Activated CD4-positive, alpha-beta T cell treated with anti-CD3 and anti-CD28 coated beads, Interleukin-2, amount 50 U/mL, for 16 hours (primary cell): ENCODE data around the gene COMMD9.

ENCODE experiments used
- DNase-seq: peaks from one replicate; pipeline ENCODE4 v3.0.0-alpha.2; 2020

The COMMD9 gene

DNA sequence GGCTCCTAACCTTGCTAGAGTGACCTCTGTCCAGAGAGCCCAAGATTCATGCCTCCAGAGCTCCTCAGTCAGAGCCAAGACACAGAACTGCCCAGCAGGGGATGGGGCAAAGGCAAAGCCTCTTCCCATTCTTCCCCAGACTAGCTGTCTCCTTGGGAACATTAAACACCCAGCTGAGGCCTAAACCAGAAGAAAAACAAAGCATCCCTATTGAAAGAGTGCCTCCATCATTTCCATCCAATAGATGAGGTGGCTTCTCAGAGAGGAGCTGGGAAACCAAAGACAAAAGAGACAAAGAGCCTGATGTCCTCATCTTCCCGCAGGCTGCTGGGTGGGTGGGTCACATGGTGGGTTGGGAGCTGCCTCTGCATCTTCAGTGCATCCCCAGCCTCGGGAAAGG, 37.4 kb downstream of the COMMD9 start:
- DNase-seq = no peak

DNA sequence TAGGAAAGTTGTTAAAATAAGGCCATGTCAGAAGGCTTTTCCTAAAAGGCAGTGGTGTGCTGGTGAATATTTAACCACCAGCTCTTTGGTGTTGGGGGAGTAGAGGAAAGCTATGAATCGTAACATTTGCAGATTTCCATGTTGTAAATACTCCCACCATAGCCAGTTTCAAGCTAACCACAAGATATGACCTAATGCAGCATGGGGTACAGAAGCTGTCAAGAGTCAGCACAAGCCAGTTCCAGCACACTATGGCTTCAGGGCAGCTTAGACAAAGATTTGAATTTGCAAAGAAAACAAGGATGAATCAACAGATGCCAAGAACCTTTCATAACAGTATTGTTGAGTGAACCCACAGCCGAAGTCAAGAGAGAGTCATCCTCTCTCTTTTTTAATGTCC, 40.0 kb downstream of the COMMD9 start:
- no peak for DNase-seq

DNA sequence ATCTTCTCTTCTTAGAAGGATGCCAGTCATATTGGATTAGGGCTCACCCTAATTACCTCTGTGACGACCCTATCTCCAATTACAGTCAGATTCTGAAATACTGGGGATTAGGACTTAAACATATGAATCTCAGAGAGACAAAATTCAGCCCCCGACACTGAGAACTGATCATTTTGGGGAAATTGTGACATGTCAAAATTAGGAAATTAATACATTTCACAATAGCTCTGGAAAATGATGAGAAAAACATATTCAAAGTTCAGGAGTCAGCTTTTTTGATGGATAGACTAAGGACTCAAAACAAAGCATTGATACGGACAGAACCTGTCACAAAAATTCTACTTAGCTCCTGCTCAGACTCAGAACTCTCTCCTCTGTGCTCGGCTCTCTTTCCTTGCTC, 40.8 kb downstream of the COMMD9 start:
- no peak for DNase-seq

DNA sequence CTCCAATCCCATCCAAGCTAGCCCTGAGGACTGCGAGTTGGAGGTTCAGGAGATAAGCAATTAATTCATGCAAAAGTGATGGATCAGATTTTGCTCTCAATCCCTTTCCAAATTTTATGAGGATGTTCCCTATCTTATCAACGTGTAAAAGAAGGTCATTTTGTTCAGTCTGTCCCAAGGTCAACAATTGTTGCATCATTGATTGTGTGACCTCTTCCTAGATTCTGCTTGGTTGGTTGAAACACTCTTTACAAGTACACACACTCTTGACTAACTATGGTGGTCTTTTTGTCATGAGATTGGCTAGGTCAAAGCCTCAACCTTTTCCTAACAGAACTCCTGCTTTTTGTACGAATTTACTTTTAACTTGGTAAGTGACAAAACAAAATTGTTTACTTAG, 41.7 kb downstream of the COMMD9 start:
- no peak for DNase-seq

DNA sequence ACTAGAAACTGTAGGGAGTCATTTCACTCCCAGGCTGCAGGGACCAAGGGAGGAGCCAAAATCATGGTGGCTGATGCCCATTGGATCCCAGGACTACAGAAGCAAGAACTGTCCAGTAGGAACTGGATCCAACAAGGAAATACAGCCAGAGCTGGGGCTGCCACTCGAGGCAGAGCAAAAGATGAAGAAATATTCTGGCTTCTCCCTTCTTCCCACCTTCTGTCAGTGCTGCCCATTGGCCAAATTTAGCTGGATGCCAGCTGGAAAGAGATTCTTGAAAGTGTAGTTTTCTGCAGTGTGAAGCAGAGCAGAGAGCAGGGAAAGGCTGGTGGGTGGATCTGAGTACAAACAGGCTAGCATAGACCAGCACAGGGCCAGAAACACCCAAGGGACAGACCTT, 45.6 kb downstream of the COMMD9 start:
- no peak for DNase-seq

DNA sequence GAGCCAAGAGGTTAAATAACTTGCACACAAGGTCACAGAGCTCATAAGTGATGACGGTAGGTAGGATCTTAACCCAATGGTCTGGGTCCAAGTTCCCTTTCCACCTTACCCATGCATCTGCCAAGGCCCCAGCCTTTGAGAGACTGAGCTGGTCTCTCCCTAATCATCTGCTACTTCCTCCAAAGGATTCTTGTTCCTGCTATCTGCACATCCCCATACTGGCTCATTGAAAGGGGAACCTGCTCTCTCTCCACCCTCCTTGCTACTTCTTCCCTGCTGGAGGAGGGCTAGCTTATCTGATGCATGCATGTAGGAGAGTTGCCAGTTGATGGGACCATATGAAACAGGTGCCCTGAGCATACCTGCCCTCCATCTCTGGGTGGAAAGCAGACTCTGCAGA, 47.7 kb downstream of the COMMD9 start:
- DNase-seq = no peak

DNA sequence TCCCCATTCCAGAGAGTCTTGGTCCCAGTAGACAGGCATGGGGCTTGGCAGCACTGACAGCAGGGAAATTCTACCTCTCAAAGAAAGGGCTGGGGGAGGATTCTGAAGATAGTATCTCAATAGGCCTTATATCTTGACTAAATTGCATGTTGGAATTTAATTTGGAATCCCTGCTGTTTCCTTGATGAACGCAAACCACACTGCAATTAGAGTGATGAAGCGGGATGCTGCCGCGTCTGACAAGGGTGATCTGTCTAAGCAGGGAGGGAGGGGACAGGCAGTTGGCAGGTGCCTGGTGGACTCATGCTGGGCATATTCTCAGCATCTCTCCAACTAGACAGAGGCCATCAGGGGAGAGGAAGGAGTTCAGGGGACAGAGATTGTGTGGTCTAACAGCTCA, 48.4 kb downstream of the COMMD9 start:
- DNase-seq = no peak

DNA sequence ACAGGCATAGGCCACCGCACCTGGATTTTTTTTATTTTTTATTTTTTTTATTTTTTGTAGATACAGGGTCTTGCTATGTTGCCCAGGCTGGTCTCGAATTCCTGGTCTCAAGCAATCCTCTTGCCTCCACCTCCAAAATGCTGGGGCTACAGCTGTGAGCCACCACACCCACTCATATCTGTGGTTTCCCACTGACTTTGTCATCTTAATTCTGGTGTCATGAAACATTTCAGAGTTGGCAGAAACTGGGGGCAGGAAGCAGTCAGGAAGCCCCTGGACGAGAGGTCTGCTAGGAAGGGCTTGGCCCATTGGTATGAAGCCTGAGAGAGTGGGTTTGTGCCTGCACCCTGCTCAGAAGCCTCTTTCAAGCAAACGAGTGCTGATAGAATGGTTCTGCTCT, 49.1 kb downstream of the COMMD9 start:
- no peak for DNase-seq

DNA sequence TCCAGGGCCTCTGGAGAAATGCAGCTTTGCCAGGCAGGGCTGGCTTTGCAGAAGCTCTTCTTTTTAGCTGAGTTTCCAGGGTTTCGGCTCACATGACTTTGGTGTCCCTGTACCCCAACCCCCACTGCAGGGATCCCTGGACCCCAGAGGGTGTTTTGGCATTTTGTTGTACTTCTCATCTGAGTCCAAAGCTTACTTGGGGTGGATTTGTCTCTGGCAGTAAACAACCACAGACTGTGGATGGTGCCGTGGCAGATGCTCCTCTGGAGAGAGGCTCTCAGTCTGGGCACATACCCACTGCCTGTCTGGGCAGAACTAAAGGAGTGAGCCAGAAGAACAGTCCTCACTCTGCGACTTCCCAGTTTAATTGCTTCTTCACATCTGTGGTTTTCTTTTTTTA, 49.6 kb downstream of the COMMD9 start:
- DNase-seq = no peak

DNA sequence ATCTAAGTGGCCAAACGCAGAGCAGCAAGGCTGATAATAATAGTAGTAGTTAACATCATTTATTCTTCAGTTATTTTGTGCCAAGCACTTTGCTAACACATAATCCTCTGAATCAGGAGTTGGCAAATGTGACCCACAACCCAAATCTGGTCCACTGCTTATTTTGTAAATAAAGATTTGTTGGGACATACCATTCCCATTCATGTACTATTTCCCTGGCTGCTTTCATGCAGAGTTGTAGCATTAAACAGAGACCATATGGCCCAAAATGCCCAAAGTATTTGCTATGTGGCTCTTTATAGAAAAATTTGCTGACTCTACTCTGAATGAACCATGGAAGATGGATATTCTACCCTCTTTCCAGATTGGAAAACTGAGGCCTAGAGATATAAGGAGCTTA, 50.3 kb downstream of the COMMD9 start:
- DNase-seq = no peak

DNA sequence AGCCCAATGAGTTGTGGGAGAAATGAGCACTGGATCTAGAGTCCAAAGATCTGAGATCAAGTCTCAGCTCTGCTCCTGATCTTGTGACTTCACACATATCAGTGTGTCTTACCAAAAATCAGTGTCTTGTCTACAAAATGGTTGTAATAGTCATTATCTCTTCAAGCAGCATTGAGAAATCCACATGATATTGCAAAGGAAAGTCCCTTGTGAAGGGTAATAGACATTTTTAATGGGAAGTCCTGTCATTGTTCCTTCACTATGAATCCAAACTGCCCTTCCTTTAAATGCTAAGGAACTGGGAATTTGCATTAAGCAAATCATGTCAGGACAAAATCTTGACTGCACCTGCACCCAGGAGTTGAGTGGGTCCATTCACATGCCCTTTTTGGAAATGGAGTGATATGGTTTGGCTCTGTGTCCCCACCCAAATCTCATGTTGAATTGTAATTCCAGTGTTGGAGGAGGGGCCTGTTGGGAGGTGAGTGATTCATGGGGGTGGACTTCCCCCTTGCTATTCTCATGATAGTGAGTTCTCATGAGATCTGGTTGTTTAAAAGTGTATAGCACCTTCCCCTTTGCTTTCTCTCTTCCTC, 51.1 kb downstream of the COMMD9 start:
- DNase-seq = no peak

DNA sequence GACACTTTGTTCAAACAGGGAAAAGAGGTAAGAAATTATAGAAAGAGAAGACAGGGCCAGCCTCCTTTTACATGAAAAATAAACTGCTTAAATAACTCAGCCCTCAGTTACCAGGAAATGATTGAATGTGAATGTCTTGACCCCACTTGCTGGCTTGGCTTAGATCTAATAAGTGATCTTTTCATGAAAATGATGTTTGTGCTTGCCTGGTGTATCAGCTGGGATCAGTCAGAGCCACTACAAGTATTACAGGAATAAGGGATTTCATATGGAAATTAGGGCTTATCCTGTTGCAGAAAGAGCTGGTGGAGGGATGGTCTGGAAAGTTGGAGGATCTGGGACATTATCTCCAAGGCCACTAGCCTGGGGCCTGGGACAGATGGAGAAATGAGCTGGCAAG, 51.8 kb downstream of the COMMD9 start:
- no peak for DNase-seq

DNA sequence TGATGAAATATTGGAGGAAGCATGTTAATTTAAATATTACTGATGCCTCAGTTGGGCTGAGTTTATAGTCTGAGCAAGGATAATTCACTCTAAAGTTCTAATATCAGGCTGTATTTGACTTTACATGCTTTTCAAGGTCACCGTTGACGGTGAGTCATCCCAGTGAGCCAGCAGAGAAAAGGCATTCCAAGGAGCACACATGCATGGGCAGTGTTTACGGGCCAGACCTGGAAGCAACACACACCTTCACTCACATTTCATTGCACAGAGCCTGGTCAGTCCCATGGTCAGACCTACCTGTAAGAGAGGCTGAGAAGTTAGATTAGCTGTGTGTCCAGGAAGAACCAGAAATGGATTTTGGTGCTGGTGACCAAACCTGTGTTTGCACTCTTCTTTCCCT, 53.5 kb downstream of the COMMD9 start:
- no peak for DNase-seq

DNA sequence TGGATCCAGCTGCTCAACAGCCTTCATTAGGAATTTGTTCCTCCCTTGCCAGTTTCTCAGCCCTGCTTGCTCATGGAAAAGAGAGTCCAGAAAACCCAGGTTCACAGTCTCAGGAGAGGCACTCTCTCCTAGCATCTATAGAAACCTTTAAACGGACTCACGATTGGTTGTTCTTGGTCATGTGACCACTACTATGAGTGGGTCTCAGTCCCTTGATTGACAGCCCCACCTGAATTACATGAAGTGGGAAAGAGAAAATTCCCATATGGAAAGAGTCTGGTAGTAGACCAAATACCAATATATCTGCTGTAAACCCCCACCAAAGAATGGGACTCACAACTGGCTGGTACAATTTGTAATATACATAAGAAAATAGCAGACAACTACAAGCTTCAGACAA, 54.4 kb downstream of the COMMD9 start:
- no peak for DNase-seq

DNA sequence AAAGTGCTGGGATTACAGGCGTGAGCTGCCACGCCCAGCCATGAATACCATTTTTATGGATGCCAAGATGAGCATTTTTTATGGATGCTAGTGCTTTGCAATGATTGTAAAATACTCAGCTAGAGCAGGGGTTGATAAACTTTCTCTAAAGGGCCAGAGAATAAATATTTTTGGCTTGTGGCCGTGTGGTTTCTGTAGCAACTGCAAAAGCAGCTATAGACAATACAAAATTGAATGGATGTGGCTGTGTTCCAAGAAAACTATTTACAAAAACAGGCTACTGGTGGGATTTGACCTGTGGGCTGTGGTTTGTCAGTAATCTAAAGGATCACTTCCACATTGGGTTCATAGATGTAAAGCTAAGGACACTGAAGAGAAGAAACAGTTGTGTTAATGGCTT, 56.0 kb downstream of the COMMD9 start:
- no peak for DNase-seq

DNA sequence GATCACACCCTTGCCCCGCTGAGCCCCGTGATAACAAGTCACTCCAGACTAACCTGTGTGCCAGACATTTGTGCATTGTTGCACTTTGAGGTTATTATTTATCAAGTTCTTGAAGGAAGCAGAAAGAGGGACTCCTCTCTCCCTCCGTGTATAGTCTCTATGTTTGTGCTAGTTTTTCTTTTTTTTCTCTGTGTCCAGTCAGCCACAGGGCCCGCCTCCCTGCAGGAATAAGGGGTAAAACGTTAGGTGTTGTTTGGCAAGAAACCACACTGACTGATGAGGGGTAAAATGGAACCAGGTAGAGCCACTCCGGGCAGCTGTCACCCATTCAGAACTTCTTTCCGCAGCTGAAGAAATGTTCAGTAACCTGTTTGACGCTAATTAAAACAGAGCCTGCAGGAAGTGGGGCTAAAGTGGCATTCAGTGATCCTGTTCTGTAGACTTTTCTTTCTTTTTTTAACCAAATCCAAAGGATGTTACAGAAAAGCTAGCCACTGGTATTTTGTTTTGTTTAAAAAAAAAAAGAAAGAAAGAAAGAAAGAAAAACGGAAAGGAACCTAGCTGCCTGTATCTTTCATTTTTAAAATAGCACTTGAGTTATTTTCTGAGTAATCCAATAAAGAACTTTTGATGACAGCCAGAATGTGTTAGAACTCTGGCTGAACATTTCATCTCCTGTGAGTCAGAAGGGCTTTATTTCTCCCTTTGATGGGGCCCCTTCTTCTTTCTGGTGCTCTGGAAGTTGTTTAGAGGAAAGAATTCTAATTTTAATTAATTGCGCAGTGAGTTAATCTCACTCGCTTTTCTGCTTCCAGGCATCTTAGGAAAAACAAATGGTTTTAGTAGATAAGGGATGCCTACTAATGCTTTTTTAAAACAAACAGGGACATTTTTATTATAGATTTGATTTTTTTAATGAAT, 58.2 kb downstream of the COMMD9 start:
- DNase-seq = no peak

DNA sequence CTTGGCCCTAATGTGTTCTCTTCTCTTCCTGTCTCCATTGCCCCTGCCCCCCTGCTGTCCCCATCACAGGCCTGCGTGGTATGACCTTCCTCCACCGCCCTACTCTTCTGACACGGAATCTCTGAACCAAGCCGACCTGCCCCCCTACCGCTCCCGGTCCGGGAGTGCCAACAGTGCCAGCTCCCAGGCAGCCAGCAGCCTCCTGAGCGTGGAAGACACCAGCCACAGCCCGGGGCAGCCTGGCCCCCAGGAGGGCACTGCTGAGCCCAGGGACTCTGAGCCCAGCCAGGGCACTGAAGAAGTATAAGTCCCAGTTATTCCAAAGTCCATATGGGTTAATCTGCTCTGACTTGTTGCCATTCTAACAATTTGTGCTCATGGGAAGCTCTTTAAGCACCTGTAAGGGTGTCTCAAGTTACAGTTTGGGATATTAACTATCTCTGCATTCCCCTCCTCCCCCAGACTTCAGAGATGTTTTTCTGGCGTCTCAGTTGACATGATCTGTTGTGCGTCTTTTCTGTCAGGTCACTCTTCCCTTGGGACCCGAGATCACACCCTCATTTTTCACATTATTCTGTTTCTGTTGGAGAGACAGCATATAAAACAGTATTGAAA, 60.0 kb downstream of the COMMD9 start:
- DNase-seq = no peak

DNA sequence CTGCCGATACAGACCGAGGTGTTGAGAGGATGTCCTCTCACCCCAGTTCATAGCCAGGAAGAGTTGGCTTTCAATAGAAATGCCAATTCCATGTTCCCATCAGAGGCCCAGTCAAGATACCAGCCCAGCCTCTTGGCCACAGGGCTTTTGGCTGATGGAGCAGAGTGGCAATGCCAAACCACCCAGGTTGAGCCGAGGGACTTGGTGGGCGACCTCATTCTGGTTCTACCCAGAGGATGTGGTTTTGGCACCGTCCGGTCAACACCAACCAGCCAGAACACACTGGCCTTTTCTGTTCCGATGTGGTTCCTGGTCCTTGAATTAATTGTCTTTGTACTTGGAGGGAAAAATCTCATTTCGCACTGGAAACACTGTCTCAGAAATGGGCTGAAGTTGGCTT, 60.5 kb downstream of the COMMD9 start:
- no peak for DNase-seq

DNA sequence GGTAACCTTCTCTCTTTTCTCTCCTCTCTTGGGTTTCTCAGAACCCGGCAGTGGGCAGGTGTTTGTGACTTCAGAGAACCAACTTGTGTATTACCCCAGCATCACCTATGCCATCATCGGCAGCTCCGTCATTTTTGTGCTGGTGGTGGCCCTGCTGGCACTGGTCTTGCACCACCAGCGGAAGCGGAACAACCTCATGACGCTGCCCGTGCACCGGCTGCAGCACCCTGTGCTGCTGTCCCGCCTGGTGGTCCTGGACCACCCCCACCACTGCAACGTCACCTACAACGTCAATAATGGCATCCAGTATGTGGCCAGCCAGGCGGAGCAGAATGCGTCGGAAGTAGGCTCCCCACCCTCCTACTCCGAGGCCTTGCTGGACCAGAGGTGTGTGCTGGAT, 62.2 kb downstream of the COMMD9 start:
- no peak for DNase-seq

DNA sequence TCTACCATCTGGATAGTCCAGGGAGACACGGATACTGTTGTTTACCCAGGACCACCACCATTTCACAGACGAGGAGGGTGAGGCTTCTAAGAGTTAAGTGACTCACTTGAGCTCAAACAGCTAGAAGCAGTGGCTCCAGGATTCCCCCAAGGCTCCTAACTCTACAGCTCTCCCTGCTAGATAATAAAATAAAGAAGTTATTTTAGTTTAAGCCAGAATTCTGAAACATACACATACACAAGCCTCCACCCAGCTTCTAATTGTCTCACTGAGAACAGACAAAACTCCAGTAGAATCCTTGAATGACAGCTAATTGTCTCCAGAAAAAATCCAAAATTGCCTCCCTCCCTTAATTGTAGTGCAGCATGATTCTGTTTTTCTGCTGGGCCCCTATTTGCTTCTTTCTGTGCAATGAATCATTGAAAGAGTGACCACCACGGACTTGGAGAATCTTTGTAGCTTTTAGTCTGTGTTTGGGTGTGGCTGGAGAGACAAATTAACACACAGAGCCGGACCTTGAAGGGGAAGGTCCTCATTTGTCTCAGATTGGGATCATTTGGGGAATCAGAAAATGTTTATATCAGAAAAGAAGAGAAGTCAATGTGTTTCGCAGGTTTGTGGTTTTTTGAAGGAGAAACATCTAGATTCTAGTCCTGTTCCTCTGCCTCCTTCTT, 64.9 kb downstream of the COMMD9 start:
- no peak for DNase-seq

DNA sequence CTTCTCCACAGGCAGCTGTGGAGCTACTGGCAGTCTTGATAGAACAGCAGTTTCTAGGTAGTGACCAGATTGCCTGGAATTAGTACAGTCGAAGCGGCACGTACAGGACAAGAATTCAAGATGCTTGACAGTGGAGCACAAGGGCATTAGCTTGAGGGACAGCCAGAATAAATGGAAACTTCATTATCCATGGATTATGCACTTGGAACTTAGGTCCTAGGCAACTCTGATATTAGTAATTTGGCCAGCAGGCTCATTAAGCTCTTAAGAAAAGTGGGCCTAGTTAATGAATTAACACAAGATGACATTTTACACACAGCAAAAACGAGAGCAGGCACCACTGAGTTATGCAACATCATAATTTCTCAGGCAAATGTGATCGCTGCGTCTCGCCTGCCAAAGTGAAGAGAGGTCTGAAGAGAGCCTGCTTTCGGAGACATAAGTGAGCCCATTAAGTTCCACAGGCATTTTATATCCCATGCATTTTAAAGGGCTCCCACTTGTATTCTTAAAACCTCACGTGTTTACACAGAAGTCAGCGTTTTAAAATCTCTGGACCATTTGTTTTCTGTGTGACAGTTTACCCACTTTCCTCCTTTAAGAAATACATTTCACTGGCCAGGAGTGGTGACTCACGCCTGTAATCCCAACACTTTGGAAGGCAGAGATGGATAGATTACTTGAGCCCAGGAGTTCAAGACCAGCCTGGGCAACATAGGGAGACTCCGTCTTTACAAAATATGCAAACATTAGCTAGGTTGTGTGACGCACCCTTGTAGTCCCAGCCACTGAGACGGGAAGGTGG, 66.2 kb downstream of the COMMD9 start:
- DNase-seq = no peak
